ENCODE measurements around the gene BEAN1.
"Not testable (repeated sequence)": the region's sequence is repeated elsewhere in the genome, so short reads cannot be mapped to it uniquely, and the experiment has no call there.

Gene BEAN1

DNA sequence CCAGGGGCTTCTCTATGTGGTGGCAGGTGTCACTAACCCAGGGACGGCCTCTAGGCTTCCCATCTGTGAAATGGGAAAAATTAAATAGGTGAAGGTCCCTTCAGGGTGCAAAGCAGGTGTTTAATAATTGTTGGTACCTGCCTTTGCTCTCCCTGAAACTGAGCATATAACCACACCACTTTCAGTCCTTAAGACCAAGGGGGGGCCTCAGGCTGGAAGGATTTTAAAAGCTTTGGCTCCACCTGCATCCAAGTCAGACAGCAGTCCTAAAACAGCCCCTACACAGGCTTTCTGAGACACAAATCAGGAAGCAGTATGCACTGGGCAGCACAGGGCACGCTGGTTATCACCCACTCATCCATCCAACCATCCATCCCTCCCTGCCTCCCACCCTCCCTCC, 67.8 kb downstream of the BEAN1 start:
- H3K79me2 ChIP-seq (ENCODE audit: control insufficient read depth, low read length): no peaks in the 10 kb centered on the region
- H3K9me2 ChIP-seq (replicated peaks; ENCODE audit: control insufficient read depth, low read length): no peaks in the 10 kb centered on the region
- no peak overlapping the region for H3K4me2 ChIP-seq (ENCODE audit: low read length)
- H3K4me1 ChIP-seq (ENCODE audit: control insufficient read depth, low read length): no peaks in the 10 kb centered on the region
- no peak for TF ChIP-seq EZH2phosphoT487 (IDR thresholded peaks at IDR 0.05; ENCODE audit: borderline replicate concordance, low read length)
- TF ChIP-seq, protein P1, sequence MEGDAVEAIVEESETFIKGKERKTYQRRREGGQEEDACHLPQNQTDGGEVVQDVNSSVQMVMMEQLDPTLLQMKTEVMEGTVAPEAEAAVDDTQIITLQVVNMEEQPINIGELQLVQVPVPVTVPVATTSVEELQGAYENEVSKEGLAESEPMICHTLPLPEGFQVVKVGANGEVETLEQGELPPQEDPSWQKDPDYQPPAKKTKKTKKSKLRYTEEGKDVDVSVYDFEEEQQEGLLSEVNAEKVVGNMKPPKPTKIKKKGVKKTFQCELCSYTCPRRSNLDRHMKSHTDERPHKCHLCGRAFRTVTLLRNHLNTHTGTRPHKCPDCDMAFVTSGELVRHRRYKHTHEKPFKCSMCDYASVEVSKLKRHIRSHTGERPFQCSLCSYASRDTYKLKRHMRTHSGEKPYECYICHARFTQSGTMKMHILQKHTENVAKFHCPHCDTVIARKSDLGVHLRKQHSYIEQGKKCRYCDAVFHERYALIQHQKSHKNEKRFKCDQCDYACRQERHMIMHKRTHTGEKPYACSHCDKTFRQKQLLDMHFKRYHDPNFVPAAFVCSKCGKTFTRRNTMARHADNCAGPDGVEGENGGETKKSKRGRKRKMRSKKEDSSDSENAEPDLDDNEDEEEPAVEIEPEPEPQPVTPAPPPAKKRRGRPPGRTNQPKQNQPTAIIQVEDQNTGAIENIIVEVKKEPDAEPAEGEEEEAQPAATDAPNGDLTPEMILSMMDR (IDR thresholded peaks at IDR 0.05; ENCODE audit: low read depth, low read length, poor library complexity, severe bottlenecking): no peak
- no peaks in the 10 kb centered on the region for H4K20me1 ChIP-seq (ENCODE audit: control insufficient read depth, insufficient read depth, low read depth, low read length)
- H3K9me3 ChIP-seq (ENCODE audit: control insufficient read depth, insufficient read depth, low read length): no peaks in the 10 kb centered on the region
- H3F3A ChIP-seq (ENCODE audit: control insufficient read depth, insufficient read depth): no peaks in the 10 kb centered on the region
- no peak overlapping the region for H3K27ac ChIP-seq (ENCODE audit: low read depth, low read length)
- 0 out of 2 replicates have a peak, but pooled peaks cover 3% of the 10 kb centered on the region for H3K27me3 ChIP-seq (ENCODE audit: control insufficient read depth, low read length)
- no peaks in the 10 kb centered on the region for H3K36me3 ChIP-seq (ENCODE audit: control insufficient read depth, low read length)
- no peak overlapping the region for H3K4me3 ChIP-seq (ENCODE audit: low read length)

DNA sequence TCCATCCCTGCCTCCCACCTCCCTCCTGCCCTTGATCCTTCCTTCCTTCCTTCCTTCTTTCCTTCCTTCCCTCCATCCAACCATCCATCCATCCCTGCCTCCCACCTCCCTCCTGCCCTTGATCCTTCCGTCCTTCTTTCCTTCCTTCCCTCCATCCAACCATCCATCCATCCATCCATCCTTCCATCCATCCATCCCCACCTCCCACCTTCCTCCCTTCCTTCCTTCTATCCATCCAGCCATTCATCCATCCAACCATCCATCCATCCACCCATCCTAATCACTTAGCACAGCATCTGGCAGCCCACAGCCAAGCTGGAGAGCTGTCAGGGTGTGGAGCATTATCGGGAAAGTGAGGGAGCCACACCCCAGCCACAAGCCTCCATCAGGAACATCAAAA, 68.3 kb downstream of the BEAN1 start:
- Histone ChIP-seq H3K36me3 (ENCODE audit: control insufficient read depth, low read length) (no peaks in the 10 kb centered on the region), H3K9me2 (replicated peaks; ENCODE audit: control insufficient read depth, low read length) (no peaks in the 10 kb centered on the region), H3K4me3 (ENCODE audit: low read length) (no peak overlapping the region), H3K79me2 (ENCODE audit: control insufficient read depth, low read length) (no peaks in the 10 kb centered on the region), H3K4me1 (ENCODE audit: control insufficient read depth, low read length) (no peaks in the 10 kb centered on the region), H3K9me3 (ENCODE audit: control insufficient read depth, insufficient read depth, low read length) (no peaks in the 10 kb centered on the region), H4K20me1 (ENCODE audit: control insufficient read depth, insufficient read depth, low read depth, low read length) (no peaks in the 10 kb centered on the region), H3K4me2 (ENCODE audit: low read length) (no peak overlapping the region), H3F3A (ENCODE audit: control insufficient read depth, insufficient read depth) (no peaks in the 10 kb centered on the region), H3K27me3 (ENCODE audit: control insufficient read depth, low read length) (0 out of 2 replicates have a peak, but pooled peaks cover 3% of the 10 kb centered on the region), H3K27ac (ENCODE audit: low read depth, low read length) (no peak overlapping the region)
- TF ChIP-seq EZH2phosphoT487 (IDR thresholded peaks at IDR 0.05; ENCODE audit: borderline replicate concordance, low read length): no peak
- TF ChIP-seq, protein P1 (IDR thresholded peaks at IDR 0.05; ENCODE audit: low read depth, low read length, poor library complexity, severe bottlenecking): no peak

DNA sequence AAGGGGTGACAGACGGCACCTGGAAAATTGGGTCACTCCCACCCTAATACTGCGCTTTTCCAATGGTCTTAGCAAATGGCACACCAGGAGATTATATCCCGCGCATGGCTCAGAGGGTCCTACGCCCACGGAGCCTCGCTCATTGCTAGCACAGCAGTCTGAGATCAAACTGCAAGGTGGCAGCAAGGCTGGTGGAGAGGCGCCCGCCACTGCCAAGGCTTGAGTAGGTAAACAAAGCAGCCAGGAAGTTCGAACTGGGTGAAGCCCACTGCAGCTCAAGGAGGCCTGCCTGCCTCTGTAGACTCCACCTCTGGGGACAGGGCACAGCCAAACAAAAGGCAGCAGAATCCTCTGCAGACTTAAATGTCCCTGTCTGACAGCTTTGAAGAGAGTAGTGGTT, 69.1 kb downstream of the BEAN1 start:
- H3K79me2 ChIP-seq (ENCODE audit: control insufficient read depth, low read length): not testable (repeated sequence)

DNA sequence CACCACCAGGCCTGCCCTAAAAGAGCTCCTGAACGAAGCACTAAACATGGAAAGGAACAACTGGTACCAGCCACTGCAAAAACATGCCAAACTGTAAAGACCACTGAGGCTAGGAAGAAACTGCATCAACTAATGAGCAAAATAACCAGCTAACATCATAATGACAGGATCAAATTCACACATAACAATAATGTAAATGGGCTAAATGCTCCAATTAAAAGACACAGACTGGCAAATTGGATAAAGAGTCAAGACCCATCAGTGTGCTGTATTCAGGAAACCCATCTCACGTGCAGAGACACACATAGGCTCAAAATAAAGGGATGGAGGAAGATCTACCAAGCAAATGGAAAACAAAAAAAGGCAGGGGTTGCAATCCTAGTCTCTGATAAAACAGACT, 70.8 kb downstream of the BEAN1 start:
- H3K4me1 ChIP-seq (ENCODE audit: control insufficient read depth, low read length); H3K27ac ChIP-seq (ENCODE audit: low read depth, low read length); H3F3A ChIP-seq (ENCODE audit: control insufficient read depth, insufficient read depth); H3K79me2 ChIP-seq (ENCODE audit: control insufficient read depth, low read length); H4K20me1 ChIP-seq (ENCODE audit: control insufficient read depth, insufficient read depth, low read depth, low read length); H3K4me3 ChIP-seq (ENCODE audit: low read length); H3K9me3 ChIP-seq (ENCODE audit: control insufficient read depth, insufficient read depth, low read length); H3K9me2 ChIP-seq (replicated peaks; ENCODE audit: control insufficient read depth, low read length); H3K4me2 ChIP-seq (ENCODE audit: low read length); H3K36me3 ChIP-seq (ENCODE audit: control insufficient read depth, low read length); H3K27me3 ChIP-seq (ENCODE audit: control insufficient read depth, low read length): not testable (repeated sequence)

More for the DNA sequence above, 69.1 kb downstream of the BEAN1 start:
- not testable (repeated sequence) for H3F3A ChIP-seq (ENCODE audit: control insufficient read depth, insufficient read depth); H4K20me1 ChIP-seq (ENCODE audit: control insufficient read depth, insufficient read depth, low read depth, low read length); H3K27me3 ChIP-seq (ENCODE audit: control insufficient read depth, low read length); H3K27ac ChIP-seq (ENCODE audit: low read depth, low read length); H3K4me1 ChIP-seq (ENCODE audit: control insufficient read depth, low read length); H3K4me2 ChIP-seq (ENCODE audit: low read length); H3K9me2 ChIP-seq (replicated peaks; ENCODE audit: control insufficient read depth, low read length); H3K36me3 ChIP-seq (ENCODE audit: control insufficient read depth, low read length); H3K9me3 ChIP-seq (ENCODE audit: control insufficient read depth, insufficient read depth, low read length); H3K4me3 ChIP-seq (ENCODE audit: low read length)

DNA sequence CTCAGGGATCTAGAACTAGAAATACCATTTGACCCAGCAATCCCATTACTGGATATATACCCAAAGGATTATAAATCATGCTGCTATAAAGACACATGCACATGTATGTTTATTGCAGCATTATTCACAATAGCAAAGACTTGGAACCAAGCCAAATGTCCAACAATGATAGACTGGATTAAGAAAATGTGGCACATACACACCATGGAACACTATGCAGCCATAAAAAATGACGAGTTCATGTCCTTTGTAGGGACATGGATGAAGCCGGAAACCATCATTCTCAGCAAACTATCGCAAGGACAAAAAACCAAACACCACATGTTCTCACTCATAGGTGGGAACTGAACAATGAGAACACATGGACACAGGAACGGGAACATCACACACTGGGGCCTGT, 74.5 kb downstream of the BEAN1 start:
- H3K4me3 ChIP-seq (ENCODE audit: low read length); H3K4me2 ChIP-seq (ENCODE audit: low read length): not testable (repeated sequence)

More for the DNA sequence above, 74.5 kb downstream of the BEAN1 start:
- H3K9me2 ChIP-seq (replicated peaks; ENCODE audit: control insufficient read depth, low read length); H3F3A ChIP-seq (ENCODE audit: control insufficient read depth, insufficient read depth); H4K20me1 ChIP-seq (ENCODE audit: control insufficient read depth, insufficient read depth, low read depth, low read length); H3K27ac ChIP-seq (ENCODE audit: low read depth, low read length); H3K79me2 ChIP-seq (ENCODE audit: control insufficient read depth, low read length); H3K4me1 ChIP-seq (ENCODE audit: control insufficient read depth, low read length); H3K36me3 ChIP-seq (ENCODE audit: control insufficient read depth, low read length); H3K9me3 ChIP-seq (ENCODE audit: control insufficient read depth, insufficient read depth, low read length); H3K27me3 ChIP-seq (ENCODE audit: control insufficient read depth, low read length): not testable (repeated sequence)

Measured in DOHH2 (cell line).